ENCODE results near the gene DIAPH2.

Gene DIAPH2

GRCh38 chrX:96906741-96907140, 222.1 kb downstream of the DIAPH2 start:
- no peaks in the 10 kb centered on the region for H3K36me3 ChIP-seq (ENCODE audit: control insufficient read depth in 5 of 5, insufficient read depth in 5 of 5, low read length in 5 of 5)
- H3K4me3 ChIP-seq (ENCODE audit: low read depth in 1 of 5, low read length in 5 of 5), result no peak overlapping the region
- no peaks in the 10 kb centered on the region for H3K27me3 ChIP-seq (ENCODE audit: control insufficient read depth in 5 of 5, insufficient read depth in 4 of 5, low read length in 5 of 5)
- peaks cover 0 to 13% (median 12%) of the 10 kb centered on the region in 5 donors for H3K4me1 ChIP-seq (ENCODE audit: control insufficient read depth in 5 of 5, insufficient read depth in 5 of 5, low read length in 5 of 5)
- no peak overlapping the region for H3K9ac ChIP-seq (ENCODE audit: low read length in 5 of 5)
- no peaks in the 10 kb centered on the region for H3K9me3 ChIP-seq (ENCODE audit: control insufficient read depth in 5 of 5, low read length in 5 of 5)
- no peak overlapping the region for H3K27ac ChIP-seq (ENCODE audit: low read depth, low read length)

DNA sequence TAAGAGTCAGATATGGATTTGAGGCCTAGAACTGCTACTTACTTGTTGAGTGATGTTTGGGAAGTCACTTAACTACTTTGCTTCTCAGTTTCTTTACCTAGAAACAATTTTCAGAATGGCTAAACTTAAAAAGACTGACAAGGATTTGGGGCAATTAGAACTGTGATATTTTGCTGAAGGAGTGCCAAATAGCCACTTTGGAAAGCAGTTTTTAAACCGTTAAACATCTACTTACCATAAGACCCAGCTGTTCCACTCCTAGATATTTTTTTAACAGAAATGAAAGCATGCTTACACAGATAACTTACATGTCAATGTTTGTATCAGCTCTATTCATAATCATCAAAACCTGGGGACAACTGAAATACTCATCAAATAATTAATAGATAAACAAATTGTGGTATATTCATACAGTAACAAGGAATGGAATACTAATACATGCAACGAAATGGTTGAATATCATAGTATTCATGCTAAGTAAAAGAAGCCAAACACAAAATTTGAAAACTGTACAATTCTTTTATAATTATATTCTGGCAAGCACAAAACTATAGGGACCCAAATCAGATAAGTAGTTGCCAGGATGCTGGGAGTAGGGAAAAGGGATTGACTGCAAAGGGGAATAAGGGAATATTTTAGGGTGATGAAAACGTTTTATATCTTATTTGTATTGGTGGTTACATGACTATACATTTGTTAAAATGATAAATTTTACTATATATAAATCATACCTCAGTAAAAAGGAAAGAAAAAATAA, 223.1 kb downstream of the DIAPH2 start:
- Histone ChIP-seq H3K9ac (ENCODE audit: low read length in 5 of 5) (no peak overlapping the region), H3K27ac (ENCODE audit: low read depth, low read length) (no peak overlapping the region), H3K4me3 (ENCODE audit: low read depth in 1 of 5, low read length in 5 of 5) (no peak overlapping the region), H3K9me3 (ENCODE audit: control insufficient read depth in 5 of 5, low read length in 5 of 5) (no peaks in the 10 kb centered on the region), H3K36me3 (ENCODE audit: control insufficient read depth in 5 of 5, insufficient read depth in 5 of 5, low read length in 5 of 5) (no peaks in the 10 kb centered on the region), H3K4me1 (ENCODE audit: control insufficient read depth in 5 of 5, insufficient read depth in 5 of 5, low read length in 5 of 5) (peaks cover 0 to 15% (median 12%) of the 10 kb centered on the region in 5 donors), H3K27me3 (ENCODE audit: control insufficient read depth in 5 of 5, insufficient read depth in 4 of 5, low read length in 5 of 5) (no peaks in the 10 kb centered on the region)

GRCh38 chrX:96909291-96909690, 224.6 kb downstream of the DIAPH2 start:
- H3K27ac ChIP-seq (ENCODE audit: low read depth, low read length), result no peak overlapping the region
- H3K27me3 ChIP-seq (ENCODE audit: control insufficient read depth in 5 of 5, insufficient read depth in 4 of 5, low read length in 5 of 5), result no peaks in the 10 kb centered on the region
- peaks cover 0 to 15% (median 12%) of the 10 kb centered on the region in 5 donors for H3K4me1 ChIP-seq (ENCODE audit: control insufficient read depth in 5 of 5, insufficient read depth in 5 of 5, low read length in 5 of 5)
- no peaks in the 10 kb centered on the region for H3K36me3 ChIP-seq (ENCODE audit: control insufficient read depth in 5 of 5, insufficient read depth in 5 of 5, low read length in 5 of 5)
- H3K9me3 ChIP-seq (ENCODE audit: control insufficient read depth in 5 of 5, low read length in 5 of 5), result no peaks in the 10 kb centered on the region
- H3K4me3 ChIP-seq (ENCODE audit: low read depth in 1 of 5, low read length in 5 of 5), result no peak overlapping the region
- H3K9ac ChIP-seq (ENCODE audit: low read length in 5 of 5), result no peak overlapping the region

DNA sequence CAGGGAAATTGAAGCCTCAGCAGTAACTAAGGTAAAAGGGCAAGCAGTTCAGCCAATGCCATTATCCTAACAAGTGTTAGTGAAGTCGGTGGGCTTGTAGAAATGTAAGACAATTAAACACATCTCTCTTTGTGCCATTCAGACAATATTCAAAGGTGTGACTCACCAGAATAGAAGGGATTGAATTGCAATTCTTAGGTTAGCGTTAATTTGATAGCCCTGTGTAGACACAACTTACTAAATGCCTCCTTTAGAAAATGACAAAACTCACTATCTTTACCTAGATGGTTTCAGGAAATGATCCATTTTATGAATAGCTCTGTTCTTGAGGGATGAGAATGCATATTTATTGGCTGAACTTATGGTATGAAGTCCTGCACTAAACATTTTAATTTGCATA, 234.2 kb downstream of the DIAPH2 start:
- no peaks in the 10 kb centered on the region for H3K9me3 ChIP-seq (ENCODE audit: control insufficient read depth in 5 of 5, low read length in 5 of 5)
- no peaks in the 10 kb centered on the region for H3K36me3 ChIP-seq (ENCODE audit: control insufficient read depth in 5 of 5, insufficient read depth in 5 of 5, low read length in 5 of 5)
- H3K4me3 ChIP-seq (ENCODE audit: low read depth in 1 of 5, low read length in 5 of 5), result no peak overlapping the region
- H3K27ac ChIP-seq (ENCODE audit: low read depth, low read length), result no peak overlapping the region
- no peak overlapping the region for H3K9ac ChIP-seq (ENCODE audit: low read length in 5 of 5)
- H3K4me1 ChIP-seq (ENCODE audit: control insufficient read depth in 5 of 5, insufficient read depth in 5 of 5, low read length in 5 of 5), result no peaks in the 10 kb centered on the region
- H3K27me3 ChIP-seq (ENCODE audit: control insufficient read depth in 5 of 5, insufficient read depth in 4 of 5, low read length in 5 of 5), result no peaks in the 10 kb centered on the region

DNA sequence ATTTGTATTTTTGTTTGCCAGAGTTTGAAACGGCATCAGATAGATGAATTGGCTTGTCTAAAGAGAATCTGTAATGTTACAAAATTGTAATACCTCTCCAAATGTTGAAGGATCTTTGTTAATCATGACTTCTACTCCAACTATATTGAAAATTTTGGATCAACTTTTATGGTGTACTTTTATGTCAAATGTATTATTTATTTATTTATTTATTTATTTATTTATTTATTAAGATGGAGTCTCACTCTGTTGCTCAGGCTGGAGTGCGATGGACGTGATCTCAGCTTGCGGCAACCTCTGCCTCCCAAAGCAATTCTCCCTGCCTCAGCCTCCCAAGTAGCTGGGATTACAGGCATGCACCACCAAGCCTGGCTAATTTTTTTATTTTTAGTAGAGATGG, 235.0 kb downstream of the DIAPH2 start:
- Histone ChIP-seq H3K9ac (ENCODE audit: low read length in 5 of 5) (no peak overlapping the region), H3K27me3 (ENCODE audit: control insufficient read depth in 5 of 5, insufficient read depth in 4 of 5, low read length in 5 of 5) (no peaks in the 10 kb centered on the region), H3K36me3 (ENCODE audit: control insufficient read depth in 5 of 5, insufficient read depth in 5 of 5, low read length in 5 of 5) (no peaks in the 10 kb centered on the region), H3K4me3 (ENCODE audit: low read depth in 1 of 5, low read length in 5 of 5) (no peak overlapping the region), H3K27ac (ENCODE audit: low read depth, low read length) (no peak overlapping the region), H3K9me3 (ENCODE audit: control insufficient read depth in 5 of 5, low read length in 5 of 5) (no peaks in the 10 kb centered on the region), H3K4me1 (ENCODE audit: control insufficient read depth in 5 of 5, insufficient read depth in 5 of 5, low read length in 5 of 5) (no peaks in the 10 kb centered on the region)

DNA sequence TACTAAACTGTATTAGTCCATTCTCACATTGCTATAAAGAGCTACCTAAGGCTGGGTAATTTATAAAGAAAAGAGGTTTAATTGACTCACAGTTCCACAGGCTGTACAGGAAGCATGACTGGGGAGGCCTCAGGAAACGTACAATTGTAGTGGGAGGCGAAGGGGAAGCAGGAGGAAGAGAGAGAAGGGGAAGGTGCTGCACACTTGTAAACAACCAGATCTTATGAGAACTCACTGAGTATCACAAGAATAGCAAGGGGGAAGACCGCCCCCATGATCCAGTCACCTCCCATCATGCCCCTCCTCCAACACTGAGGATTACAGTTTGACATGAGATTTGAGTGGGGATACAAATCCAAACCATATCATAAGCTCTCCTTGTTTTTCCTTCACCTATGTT, 239.9 kb downstream of the DIAPH2 start:
- no peak overlapping the region for H3K9ac ChIP-seq (ENCODE audit: low read length in 5 of 5)
- no peaks in the 10 kb centered on the region for H3K4me1 ChIP-seq (ENCODE audit: control insufficient read depth in 5 of 5, insufficient read depth in 5 of 5, low read length in 5 of 5)

GRCh38 chrX:96929036-96929435, 244.4 kb downstream of the DIAPH2 start:
- Histone ChIP-seq H3K27ac (ENCODE audit: low read depth, low read length) (no peak overlapping the region), H3K9ac (ENCODE audit: low read length in 5 of 5) (no peak overlapping the region), H3K4me3 (ENCODE audit: low read depth in 1 of 5, low read length in 5 of 5) (no peak overlapping the region), H3K9me3 (ENCODE audit: control insufficient read depth in 5 of 5, low read length in 5 of 5) (no peaks in the 10 kb centered on the region), H3K27me3 (ENCODE audit: control insufficient read depth in 5 of 5, insufficient read depth in 4 of 5, low read length in 5 of 5) (no peaks in the 10 kb centered on the region), H3K4me1 (ENCODE audit: control insufficient read depth in 5 of 5, insufficient read depth in 5 of 5, low read length in 5 of 5) (no peaks in the 10 kb centered on the region), H3K36me3 (ENCODE audit: control insufficient read depth in 5 of 5, insufficient read depth in 5 of 5, low read length in 5 of 5) (no peaks in the 10 kb centered on the region)

More for the DNA sequence above, 239.9 kb downstream of the DIAPH2 start:
- Histone ChIP-seq H3K27ac (ENCODE audit: low read depth, low read length) (no peak overlapping the region), H3K36me3 (ENCODE audit: control insufficient read depth in 5 of 5, insufficient read depth in 5 of 5, low read length in 5 of 5) (no peaks in the 10 kb centered on the region), H3K27me3 (ENCODE audit: control insufficient read depth in 5 of 5, insufficient read depth in 4 of 5, low read length in 5 of 5) (no peaks in the 10 kb centered on the region), H3K4me3 (ENCODE audit: low read depth in 1 of 5, low read length in 5 of 5) (no peak overlapping the region), H3K9me3 (ENCODE audit: control insufficient read depth in 5 of 5, low read length in 5 of 5) (no peaks in the 10 kb centered on the region)

DNA sequence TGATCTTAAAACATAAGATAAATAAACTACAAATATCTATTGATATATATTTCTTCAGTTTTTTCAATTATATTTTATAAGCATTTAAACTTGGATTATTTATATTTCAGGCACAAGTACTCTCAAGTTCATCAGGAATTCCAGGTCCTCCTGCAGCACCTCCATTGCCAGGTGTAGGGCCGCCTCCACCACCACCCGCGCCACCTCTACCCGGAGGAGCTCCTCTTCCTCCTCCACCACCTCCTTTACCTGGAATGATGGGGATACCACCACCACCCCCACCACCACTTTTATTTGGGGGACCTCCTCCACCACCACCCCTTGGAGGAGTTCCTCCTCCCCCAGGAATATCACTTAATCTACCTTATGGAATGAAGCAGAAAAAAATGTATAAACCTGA, 273.1 kb downstream of the DIAPH2 start:
- no peaks in the 10 kb centered on the region for H3K4me1 ChIP-seq (ENCODE audit: control insufficient read depth in 5 of 5, insufficient read depth in 5 of 5, low read length in 5 of 5)
- H3K36me3 ChIP-seq (ENCODE audit: control insufficient read depth in 5 of 5, insufficient read depth in 5 of 5, low read length in 5 of 5), result peaks cover 0 to 30% (median 9%) of the 10 kb centered on the region in 5 donors
- no peak overlapping the region for H3K27ac ChIP-seq (ENCODE audit: low read depth, low read length)
- H3K9ac ChIP-seq (ENCODE audit: low read length in 5 of 5), result no peak overlapping the region
- H3K27me3 ChIP-seq (ENCODE audit: control insufficient read depth in 5 of 5, insufficient read depth in 4 of 5, low read length in 5 of 5), result no peaks in the 10 kb centered on the region
- no peak overlapping the region for H3K4me3 ChIP-seq (ENCODE audit: low read depth in 1 of 5, low read length in 5 of 5)
- peaks cover 0 to 20% (median 18%) of the 10 kb centered on the region in 5 donors for H3K9me3 ChIP-seq (ENCODE audit: control insufficient read depth in 5 of 5, low read length in 5 of 5)

DNA sequence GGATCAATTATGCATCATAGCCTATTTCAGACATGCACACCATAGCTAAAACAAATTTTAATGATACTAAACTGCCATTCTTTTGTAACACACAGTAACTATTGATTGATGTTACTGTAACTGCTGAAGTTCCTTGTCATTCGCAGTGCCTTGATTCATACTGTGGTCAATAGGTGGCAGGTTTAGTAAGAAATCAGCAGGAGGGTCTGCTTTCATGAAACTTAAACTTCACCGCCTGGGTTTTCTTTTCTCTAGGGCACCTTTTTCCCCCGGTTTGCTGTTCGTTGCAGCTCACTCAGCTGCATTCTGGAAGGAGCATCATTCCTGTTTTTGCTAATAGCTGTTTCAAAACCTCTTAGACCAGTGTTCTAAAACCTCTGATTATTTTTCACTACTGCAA, 287.2 kb downstream of the DIAPH2 start:
- Histone ChIP-seq H3K9me3 (ENCODE audit: control insufficient read depth in 5 of 5, low read length in 5 of 5) (peaks cover 0 to 2% (median 0%) of the 10 kb centered on the region in 5 donors), H3K36me3 (ENCODE audit: control insufficient read depth in 5 of 5, insufficient read depth in 5 of 5, low read length in 5 of 5) (peaks cover 0 to 3% (median 0%) of the 10 kb centered on the region in 5 donors), H3K27me3 (ENCODE audit: control insufficient read depth in 5 of 5, insufficient read depth in 4 of 5, low read length in 5 of 5) (no peaks in the 10 kb centered on the region), H3K4me1 (ENCODE audit: control insufficient read depth in 5 of 5, insufficient read depth in 5 of 5, low read length in 5 of 5) (no peaks in the 10 kb centered on the region), H3K27ac (ENCODE audit: low read depth, low read length) (no peak overlapping the region), H3K9ac (ENCODE audit: low read length in 5 of 5) (no peak overlapping the region), H3K4me3 (ENCODE audit: low read depth in 1 of 5, low read length in 5 of 5) (no peak overlapping the region)

DNA sequence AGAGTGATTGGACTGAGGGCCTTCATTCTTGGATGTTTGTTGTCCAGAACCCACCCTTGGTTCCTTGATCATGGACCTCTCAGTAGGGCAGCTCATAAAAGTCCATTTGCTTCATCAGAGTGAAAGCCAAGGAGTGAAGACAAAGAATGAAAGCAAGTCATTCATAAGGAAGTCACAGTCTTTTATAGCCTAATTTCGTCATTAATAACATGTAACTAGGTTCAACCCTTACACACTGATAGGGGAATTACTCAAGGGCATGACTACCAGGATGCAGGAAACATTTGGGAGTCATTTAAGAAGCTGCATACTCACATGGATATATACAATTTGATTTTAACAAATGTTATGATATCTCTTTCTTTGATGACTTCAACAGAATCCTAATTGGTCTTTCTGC, 294.3 kb downstream of the DIAPH2 start:
- Histone ChIP-seq H3K9me3 (ENCODE audit: control insufficient read depth in 5 of 5, low read length in 5 of 5) (no peaks in the 10 kb centered on the region), H3K4me3 (ENCODE audit: low read depth in 1 of 5, low read length in 5 of 5) (no peak overlapping the region), H3K9ac (ENCODE audit: low read length in 5 of 5) (no peak overlapping the region), H3K4me1 (ENCODE audit: control insufficient read depth in 5 of 5, insufficient read depth in 5 of 5, low read length in 5 of 5) (peaks cover 0 to 3% (median 0%) of the 10 kb centered on the region in 5 donors), H3K27ac (ENCODE audit: low read depth, low read length) (no peak overlapping the region), H3K36me3 (ENCODE audit: control insufficient read depth in 5 of 5, insufficient read depth in 5 of 5, low read length in 5 of 5) (peaks cover 0 to 9% (median 6%) of the 10 kb centered on the region in 5 donors), H3K27me3 (ENCODE audit: control insufficient read depth in 5 of 5, insufficient read depth in 4 of 5, low read length in 5 of 5) (peaks cover 0 to 4% (median 0%) of the 10 kb centered on the region in 5 donors)

Data from subcutaneous abdominal adipose tissue (tissue), 5 donors.